GM19351 (cell line): Measurements from ENCODE around the gene MAPRE3.

Source experiments
- ATAC-seq: cut with Tn5 transposase; IDR thresholded peaks from one replicate; pipeline ENCODE4 v1.9.1; 2021; ENCODE audit warnings: mild to moderate bottlenecking, moderate library complexity; ENCODE audit not compliant: unreplicated experiment

Gene MAPRE3

DNA sequence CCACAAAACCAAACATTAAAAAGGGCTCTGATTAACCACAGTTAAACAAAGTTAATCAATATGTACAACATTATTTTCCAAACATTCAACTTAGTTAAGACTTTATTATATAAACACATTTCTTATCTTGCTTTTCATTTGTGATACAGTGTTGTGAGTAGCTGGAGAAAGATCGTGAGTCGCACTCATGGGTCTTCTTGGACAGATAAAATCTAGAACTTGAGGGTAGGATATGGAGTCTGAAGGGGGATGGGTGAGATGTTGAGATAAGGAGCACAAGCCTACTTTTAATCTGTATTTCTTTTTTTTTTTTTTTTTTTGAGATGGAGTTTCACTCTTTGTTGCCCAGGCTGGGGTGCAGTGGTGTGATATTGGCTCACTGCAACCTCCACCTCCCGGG lies 39.7 kb downstream of the MAPRE3 start:
- ATAC-seq: no peak

DNA sequence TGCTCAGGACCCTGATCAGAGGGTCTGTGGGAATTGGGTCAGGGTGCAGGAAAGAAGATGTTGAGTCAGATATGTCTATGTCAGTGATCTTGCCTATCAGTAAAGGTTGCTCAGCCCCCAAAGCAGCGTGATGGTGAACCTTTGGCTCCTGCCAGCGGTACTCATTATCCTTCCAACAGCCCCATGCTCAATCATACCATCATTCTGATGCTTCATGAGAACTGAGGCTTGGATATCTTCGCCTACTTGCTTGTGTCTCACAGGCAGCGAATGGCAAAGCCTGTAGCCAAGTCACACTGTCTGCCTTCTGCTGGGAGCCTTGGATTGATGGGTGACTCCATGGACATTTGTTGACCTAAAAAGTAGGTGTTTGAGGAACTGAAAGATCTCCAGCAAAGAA lies 43.3 kb downstream of the MAPRE3 start:
- ATAC-seq: no peak

DNA sequence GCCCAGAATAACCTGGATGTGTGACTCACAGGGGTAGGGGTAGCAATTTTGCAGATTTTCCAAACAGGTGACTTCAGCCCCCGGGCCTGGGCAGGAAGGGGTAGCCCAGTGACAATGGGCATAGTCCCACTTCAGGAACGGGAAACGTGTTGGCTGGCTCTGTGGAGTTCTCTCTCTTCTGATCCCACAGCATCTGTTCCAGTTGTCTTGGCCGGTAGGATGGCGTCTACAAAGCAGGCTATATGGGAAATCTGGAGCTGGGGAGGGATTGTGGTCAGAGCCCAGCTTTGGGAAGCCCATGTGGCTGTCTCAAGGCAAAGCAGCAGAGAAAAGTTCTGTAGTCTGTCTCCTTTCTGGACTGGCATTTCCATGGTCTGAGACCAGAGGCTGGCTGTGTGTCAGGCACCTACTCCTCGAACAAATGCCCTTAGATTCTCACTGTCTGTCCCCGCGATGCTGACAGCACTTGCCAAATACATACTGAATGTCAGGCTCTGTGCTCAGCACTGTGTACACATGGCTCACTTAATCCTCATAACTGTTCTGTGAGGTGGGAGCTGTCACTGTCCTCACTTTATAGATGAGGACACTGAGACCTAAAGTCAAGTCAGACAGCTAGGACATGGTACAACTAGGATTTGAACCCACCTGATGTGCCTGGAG lies 44.5 kb downstream of the MAPRE3 start:
- no peak for ATAC-seq

DNA sequence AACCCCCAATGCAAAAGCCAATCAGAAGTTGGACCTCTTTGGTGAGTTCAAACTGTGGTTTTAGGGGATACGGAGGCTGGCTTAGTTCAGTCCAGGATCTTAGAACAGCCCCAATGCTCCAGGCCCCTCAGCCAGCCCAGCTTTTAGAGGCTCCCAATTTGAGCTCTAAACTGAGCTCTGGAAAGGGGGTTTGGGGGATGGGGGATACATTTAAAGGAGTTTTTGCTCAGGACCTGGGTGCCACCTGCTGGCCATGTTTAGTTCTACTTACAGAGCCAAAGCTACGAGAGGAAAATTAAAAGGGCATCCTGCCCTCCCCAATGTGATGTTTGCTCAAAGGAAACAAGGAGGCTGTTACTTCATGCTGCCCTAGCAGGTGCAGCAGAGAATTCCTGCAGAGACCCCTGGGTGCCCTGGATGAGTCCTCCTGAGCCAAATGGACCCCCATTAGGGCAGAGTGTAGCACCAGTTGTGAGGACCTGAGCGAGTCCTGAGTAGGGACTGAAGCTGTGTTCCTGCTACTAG lies 46.4 kb downstream of the MAPRE3 start:
- no peak for ATAC-seq

DNA sequence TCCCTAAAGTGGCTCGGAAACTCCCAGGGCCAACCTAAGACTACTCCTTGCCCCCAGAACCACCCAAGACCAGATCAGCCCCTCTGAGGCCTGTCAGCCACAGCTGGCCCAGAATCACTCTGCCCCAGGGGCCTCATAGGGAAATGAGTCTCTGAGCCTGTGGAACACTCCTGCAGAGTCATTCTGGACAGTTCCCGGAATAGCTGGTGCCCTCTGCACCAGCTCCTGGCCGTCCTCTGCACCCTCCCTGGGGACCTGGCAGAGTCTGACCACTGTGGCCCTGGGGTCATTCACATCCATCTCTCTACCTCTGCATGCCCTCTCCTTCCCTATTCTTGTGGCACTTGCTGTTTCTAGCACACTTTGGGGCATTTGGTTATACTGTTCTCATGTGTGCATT lies 47.7 kb downstream of the MAPRE3 start:
- no peak for ATAC-seq

DNA sequence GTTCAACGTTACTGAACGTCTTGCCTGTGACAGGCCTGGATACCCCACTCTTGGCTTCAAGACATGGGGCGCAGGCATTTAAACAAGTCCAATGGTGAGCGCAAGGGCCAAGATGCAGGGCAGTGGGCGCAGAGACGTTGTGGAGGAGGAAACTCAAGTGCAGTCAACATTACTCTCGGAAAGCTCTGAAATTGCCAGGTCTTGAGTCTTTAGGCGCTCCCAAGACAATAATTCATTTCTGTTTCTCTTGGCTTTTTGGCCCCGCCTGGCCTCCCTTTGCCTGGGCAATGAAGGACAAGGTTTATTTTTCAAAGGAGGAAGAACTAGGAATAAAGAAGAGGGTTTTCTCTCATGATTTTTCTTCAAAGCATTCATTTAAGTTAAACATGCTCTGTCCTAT lies 49.0 kb downstream of the MAPRE3 start:
- ATAC-seq: no peak

DNA sequence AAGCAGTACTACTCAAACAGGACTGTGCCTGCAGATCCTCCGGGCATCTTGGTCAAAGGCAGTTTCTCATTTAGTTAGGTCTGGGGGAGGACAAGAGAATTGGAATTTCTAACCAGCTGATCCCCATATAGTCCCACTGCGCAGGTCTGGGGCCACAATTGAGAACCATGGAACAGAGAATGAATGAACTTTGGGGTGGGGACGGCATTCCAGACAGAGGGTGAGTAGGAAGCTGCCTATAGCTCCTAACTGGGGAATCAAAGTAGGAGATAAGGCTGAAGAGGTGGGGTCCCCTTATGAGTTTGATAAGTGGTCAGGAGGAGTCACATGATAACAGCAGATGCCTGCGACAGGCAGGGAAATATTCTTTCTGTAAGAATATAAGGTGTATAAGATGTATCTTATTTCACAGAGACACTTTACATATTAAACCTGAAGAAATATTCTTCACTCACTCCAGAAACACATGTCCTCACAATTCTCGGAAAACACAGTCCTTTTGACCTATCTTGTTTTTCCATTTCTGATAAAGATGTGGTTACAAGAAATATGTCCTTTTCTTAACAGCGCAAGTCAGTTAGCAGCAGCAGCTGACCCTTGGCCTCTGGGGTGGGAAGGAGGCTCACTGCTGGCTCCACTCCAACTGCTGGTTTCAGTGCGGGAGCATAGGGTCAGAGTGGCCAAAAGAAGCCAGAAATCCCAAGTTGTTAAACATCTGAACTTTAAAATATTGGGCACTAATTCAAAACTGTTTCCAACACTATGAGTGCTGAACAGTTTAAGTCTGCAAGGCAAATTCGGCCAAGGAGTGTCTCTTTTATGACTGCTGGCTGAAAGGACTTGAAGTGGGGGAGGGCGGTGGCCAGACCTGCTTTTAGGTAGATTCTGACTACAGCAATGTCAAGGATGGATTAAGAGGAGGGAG lies 49.8 kb downstream of the MAPRE3 start:
- ATAC-seq: no peak

DNA sequence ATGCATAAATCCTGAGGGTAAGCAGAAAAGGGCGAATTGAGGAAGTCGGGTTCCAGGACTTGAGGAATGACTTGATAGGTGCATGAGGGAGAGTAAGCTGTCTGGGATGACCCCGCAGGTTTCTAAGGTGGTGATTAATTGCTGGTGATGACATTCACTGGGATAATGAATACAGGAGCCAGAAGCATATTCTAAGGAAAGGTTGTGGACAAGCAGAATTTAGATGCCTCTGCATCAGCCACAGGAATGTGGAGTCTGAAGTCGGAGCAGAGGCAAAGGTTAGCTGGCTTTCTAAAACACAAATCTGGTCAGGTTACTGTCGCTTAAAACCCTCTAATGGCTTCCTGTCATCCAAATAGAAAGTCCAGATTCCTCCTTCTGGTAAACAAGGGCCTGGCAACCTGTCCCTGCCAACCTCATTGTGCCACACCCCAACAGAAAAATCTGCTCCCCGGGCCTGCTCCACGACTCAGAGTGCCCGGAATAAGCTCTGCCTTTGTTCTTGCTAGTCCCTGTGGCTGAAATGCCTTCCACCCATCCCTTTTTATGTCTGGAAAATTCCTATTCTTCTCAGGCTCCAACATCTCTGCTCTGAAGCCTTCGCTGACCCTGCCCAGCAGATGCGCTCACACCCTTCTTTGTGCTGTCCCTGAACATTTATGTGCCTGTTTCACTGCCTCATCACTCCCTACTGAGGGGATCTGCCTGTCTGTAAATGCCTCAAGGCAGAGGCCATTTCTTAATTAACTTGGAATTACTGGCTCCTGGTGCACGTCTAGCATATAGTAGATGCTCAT lies 51.0 kb downstream of the MAPRE3 start:
- no peak for ATAC-seq

DNA sequence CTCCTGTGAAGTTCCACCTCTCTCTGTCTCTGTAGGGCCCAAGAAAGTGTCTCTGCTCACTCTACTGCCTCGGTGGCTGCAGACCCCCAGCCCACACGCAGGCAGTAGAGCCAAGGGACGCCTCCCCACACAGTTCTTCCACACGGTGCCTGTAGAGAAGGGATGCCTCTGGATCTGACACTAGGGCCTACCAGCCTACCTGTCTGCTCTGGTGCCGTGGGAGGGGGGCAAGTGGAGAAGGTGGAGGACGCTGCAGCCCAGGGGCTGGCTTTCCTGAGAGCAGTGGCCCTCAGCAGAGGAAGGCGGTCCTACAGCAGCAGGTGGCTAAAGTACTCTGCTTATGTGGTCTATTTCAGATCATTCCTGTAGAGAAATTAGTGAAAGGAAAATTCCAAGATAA lies 53.3 kb downstream of the MAPRE3 start:
- ATAC-seq: no peak

DNA sequence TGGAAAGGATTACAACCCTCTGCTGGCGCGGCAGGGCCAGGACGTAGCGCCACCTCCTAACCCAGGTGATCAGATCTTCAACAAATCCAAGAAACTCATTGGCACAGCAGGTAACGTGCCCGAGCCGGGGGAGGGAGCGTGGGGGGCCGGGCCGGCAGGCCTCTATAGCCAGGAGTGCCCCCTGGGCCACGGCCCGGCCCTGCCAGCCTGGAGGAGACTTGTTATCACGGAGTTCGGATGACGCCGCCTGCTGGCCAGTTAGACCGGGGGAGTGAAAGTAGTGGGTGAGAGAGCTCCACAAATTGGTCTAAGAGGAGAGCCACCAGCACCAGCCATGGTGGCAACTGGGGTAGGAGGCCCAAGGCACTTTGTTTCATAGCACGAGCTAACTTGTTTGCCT lies 53.8 kb downstream of the MAPRE3 start:
- ATAC-seq: no peak

DNA sequence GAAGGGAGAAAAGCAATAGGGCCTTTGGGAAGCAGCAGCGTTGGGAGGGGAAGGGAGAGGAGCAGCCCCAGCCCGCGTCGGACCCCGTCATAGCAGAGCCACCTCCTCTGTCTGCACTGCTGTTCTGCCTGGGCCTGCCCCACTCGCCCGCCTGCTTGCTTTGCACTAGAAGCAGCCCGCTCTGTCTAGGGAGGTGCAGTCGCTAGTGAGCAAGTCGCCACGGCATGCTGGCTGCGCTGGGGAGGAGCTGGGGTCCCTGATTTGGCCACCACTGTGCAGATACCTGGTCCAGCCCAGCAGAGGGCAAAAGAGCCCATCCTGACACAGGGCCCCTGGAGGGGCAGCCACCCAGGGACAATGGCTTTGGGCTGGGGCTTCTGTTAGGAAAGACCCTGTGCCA lies 54.4 kb downstream of the MAPRE3 start:
- no peak for ATAC-seq

DNA sequence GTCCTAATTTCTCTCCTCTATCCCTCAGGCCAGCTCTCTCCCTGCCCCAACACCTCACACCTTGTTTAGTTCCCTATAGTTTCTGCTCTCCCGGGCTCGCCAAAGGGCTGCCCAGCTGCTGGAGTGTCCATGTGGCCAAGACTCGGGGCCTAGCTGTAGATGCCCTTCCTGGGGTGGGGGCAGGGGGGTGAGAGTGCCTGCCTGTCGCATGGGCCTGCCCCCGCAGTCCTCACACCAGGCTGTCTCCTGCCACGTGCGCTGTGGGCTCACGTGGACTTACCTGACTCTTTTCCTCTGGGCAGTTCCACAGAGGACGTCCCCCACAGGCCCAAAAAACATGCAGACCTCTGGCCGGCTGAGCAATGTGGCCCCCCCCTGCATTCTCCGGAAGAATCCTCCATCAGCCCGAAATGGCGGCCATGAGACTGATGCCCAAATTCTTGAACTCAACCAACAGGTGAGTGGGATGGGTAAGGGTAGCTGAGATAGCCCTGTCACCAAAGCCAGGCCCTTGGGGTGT lies 54.9 kb downstream of the MAPRE3 start:
- ATAC-seq: no peak

DNA sequence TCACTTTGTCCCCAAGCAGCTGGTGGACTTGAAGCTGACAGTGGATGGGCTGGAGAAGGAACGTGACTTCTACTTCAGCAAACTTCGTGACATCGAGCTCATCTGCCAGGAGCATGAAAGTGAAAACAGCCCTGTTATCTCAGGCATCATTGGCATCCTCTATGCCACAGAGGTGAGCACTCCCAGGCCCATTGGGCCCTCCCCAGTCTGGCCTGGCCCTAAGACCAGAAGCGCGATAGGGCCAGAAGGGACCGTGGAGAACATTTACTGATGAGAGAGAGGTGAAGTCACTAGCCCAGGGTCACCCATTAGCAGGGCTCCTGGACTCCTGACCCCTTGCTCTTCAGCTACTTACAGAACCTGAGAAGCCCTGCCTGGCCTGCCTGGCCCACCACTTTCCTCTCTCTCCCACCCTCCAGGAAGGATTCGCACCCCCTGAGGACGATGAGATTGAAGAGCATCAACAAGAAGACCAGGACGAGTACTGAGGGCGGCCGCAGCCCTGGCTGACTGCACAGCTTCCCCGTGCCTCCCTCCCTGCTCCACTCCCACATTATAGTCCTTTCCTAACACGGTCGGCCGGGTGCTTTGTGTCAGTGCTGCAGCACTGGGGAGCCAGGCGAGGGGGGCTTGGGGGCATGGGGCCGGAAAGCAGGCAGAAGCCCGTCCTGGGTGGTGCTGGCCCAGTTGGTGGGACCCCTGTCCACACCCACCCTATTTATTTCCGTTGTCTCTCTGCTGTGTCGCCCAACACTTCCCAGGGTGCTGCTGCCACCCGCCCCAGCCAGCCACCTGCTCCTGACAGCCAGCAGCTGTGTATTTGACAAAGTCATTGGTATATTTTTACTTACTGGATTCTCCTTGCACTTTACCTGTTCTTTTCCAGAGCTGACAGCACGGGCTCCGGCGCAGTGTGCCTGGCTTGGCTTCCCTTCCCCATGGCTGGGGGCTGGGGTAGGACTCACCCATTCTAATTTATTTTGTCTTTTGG lies 55.7 kb downstream of the MAPRE3 start:
- no peak for ATAC-seq

DNA sequence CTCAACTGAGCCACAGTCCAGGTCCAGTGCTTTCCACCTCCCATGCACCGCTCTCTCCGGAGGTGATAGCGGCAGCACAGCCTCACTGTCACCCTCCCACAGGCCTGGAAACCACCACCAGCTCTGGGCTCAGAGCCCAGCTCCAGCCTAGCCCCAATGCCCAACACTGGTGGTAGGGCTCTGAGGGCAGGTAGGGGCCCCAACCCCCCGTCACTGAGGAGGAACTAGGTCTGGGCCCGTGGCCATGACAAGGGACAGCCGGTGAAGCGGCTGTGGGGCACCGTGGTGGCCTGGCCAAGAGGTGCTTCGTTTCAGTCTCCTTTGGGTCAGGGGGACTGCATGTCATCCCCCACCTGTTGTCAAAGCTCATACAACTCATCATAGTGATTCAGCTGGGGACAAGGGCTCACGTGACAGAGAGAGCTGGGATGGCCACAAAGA lies 56.8 kb downstream of the MAPRE3 start:
- ATAC-seq: no peak

DNA sequence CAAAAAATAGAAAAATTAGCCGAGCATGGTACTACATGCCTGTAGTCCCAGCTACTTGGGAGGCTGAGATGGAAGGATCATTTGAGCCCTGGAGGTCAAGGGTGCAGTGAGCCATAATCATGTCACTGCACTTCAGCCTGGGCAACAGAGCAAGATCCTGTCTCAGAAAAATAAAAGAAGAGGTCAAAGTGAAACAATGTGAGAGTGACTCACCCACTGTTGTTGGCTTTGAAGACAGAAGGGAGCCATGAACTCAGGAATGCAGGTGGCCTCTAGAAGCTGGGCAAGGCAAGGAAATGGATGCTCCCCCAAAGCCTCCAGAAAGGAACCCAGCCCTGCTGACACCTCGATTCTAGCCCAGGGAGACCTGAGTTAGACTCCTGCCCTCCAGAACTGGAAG lies 58.6 kb downstream of the MAPRE3 start:
- ATAC-seq: no peak

DNA sequence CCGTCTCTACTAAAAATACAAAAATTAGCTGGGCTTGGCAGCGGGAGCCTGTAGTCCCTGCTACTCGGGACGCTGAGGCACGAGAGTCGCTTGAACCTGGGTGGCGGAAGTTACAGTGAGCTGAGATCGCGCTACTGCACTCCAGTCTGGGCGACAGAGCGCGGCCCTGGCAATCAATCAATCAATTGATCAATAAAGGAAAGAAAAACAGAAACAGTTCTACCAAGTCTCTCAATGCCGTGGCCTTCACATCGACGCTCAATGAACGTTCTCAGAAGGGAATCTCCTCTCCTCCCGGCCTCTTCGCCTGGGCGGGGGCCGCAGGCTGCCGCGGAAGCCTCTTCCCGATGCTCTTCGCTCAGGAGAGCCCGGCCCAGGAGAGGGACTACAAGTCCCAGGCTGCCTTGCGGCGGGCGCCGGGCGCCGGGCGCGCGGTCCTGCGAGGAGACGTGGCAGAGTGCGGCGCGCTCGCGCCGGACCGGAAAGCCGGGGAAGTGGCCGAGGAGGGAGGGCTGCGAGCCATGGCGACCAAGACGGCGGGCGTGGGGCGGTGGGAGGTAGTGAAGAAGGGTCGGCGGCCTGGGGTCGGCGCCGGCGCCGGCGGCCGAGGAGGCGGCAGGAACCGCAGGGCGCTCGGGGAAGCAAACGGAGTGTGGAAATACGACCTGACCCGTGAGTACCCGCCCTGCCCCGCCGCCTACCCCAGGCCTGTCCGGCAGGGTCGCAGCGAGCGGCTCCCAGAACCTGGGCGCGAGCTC lies 62.2 kb downstream of the MAPRE3 start, which contains the start of gene TMEM214:
TMEM214 (plus strand) TSS at position 471 of the 758 bp plus-strand sequence; CDS start at position 522, 51 bp downstream.
- peak; percentile 90 for ATAC-seq

DNA sequence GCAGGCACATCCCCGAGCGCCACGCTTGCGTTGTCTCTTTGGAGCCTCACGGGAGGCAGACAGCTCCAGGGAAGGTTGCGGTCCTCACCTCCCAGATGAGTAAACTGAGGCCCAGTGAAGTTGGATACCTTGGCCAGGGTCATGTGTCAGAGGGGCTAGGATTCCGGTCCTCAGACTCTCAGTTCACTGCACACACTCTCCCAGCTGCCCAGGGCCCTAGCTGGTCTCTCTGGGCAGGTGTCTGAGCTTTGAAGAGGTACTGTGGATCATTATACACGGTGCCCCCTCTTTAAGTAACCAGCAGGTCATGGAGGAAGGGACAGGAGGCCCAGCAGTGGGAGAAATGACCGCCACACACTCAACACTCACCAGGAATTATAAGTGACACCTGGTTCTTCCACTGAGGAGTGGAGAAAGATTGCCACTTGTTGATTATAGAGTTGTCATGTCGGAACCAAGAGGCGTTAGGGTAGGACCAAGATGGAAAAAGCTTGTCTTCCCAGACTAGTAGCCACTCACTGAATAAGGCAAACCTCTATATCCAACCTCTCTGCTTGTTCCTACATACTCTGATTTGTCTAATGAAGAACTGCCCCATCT lies 62.9 kb downstream of the MAPRE3 start:
- ATAC-seq: no peak

DNA sequence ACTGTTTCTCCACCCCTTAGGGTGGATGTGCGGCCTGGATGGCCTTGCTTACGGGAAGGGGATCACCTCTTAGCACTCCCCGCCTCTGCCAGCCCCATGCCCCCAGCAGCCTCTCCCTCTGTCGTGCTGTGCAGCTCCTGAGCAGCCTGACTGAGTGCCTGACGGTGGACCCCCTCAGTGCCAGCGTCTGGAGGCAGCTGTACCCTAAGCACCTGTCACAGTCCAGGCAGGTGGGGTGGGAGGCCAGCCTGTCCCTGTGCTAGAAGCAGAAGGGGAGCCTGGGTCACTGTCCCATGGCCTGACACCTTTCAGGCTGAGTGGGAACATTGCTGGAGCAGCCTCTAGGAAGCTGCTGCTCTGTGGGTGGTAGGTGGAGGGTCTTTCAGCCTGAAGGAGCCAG lies 67.6 kb downstream of the MAPRE3 start:
- no peak for ATAC-seq
